A204.1 (cell line): Measurements from ENCODE around the gene EEF1AKMT3.
"Not testable (repeated sequence)": the region's sequence is repeated elsewhere in the genome, so short reads cannot be mapped to it uniquely, and the experiment has no call there.

Experiments
- FAIRE-seq: peaks from 2 replicates; lab custom pipeline; 2012; peaks lifted over from hg19 to GRCh38; lab: Jason Lieb, UNC

EEF1AKMT3 gene

GRCh38 chr12:57765698-57766463 lies 6.5 kb upstream of the EEF1AKMT3 start:
- no peak for FAIRE-seq

- FAIRE-seq: no peak
These were observed 5.7 kb upstream of the EEF1AKMT3 start, which contains the start of gene CYP27B1 for GRCh38 chr12:57766464-57767304. Gene CYP27B1, minus strand, starts transcription at chr12:57767078. Its CDS starts 37 bp downstream, at chr12:57767041.

- no peak for FAIRE-seq
These were observed 5.1 kb upstream of the EEF1AKMT3 start for GRCh38 chr12:57767305-57767698.

- FAIRE-seq: no peak
These were observed 4.5 kb upstream of the EEF1AKMT3 start for GRCh38 chr12:57767876-57768275.

GRCh38 chr12:57769594-57769993 lies 2.8 kb upstream of the EEF1AKMT3 start:
- no peak for FAIRE-seq

GRCh38 chr12:57770734-57771133 lies 1.7 kb upstream of the EEF1AKMT3 start:
- no peak for FAIRE-seq

GRCh38 chr12:57771236-57771872 lies 1.1 kb upstream of the EEF1AKMT3 start:
- FAIRE-seq: peak; percentile 41

- FAIRE-seq: peak; percentile 47
These were observed 463 bp upstream of the EEF1AKMT3 start, which contains the start of gene METTL1 for GRCh38 chr12:57771873-57772428. Gene METTL1, minus strand, starts transcription at chr12:57772105. Its CDS starts 22 bp downstream, at chr12:57772083.

GRCh38 chr12:57774634-57775033 lies 2.2 kb downstream of the EEF1AKMT3 start:
- FAIRE-seq: not testable (repeated sequence)

- FAIRE-seq: no peak
These were observed 2.6 kb downstream of the EEF1AKMT3 start for GRCh38 chr12:57775044-57775443.

GRCh38 chr12:57775563-57776246 lies 3.3 kb downstream of the EEF1AKMT3 start:
- no peak for FAIRE-seq

GRCh38 chr12:57776247-57776587 lies 3.8 kb downstream of the EEF1AKMT3 start:
- FAIRE-seq: no peak

- FAIRE-seq: no peak
These were observed 5.0 kb downstream of the EEF1AKMT3 start for GRCh38 chr12:57777367-57777766.

GRCh38 chr12:57777911-57778310 lies 5.5 kb downstream of the EEF1AKMT3 start:
- no peak for FAIRE-seq

- no peak for FAIRE-seq
These were observed 7.3 kb downstream of the EEF1AKMT3 start for GRCh38 chr12:57779736-57780135.

GRCh38 chr12:57780284-57780897 lies 8.0 kb downstream of the EEF1AKMT3 start:
- no peak for FAIRE-seq

- no peak for FAIRE-seq
These were observed 8.8 kb downstream of the EEF1AKMT3 start for GRCh38 chr12:57781244-57781643.

- no peak for FAIRE-seq
These were observed 9.4 kb downstream of the EEF1AKMT3 start for GRCh38 chr12:57781801-57782200.

GRCh38 chr12:57782243-57782607 lies 9.8 kb downstream of the EEF1AKMT3 start:
- no peak for FAIRE-seq

GRCh38 chr12:57782608-57783465 lies 10.4 kb downstream of the EEF1AKMT3 start, which contains the start of gene TSFM:
Gene TSFM, plus strand, starts transcription at chr12:57782787. Its CDS starts 15 bp downstream, at chr12:57782802.
- no peak for FAIRE-seq

GRCh38 chr12:57783466-57783801 lies 11.0 kb downstream of the EEF1AKMT3 start:
- FAIRE-seq: no peak
